Peyer's patch (tissue), 4 donors: ENCODE measurements around the gene SLC1A3. TPM values are rescaled to one million over a fixed set of nuclear protein-coding genes. Genes with fewer than 3 reads are reported as not detected.

Source experiments
- DNase-seq, 3 donors: peaks; one replicate each; pipeline ENCODE4 v3.0.0-alpha.2; 2017 to 2019
- H3K27ac ChIP-seq, 4 donors: fragments of 200-600 bp; sonication (generic); one replicate each; pipeline ENCODE4 v1.5.1; 2016 to 2019
- H3K27me3 ChIP-seq, 2 donors: fragments of 200-600 bp; sonication (generic); one replicate each; pipeline ENCODE4 v1.5.1; 2019
- H3K36me3 ChIP-seq, 3 donors: fragments of 200-600 bp; sonication (generic); one replicate each; pipeline ENCODE4 v1.5.1; 2016 to 2019
- H3K4me1 ChIP-seq, 4 donors: fragments of 200-600 bp; sonication (generic); one replicate each; pipeline ENCODE4 v1.5.1; 2016 to 2019
- H3K4me3 ChIP-seq, 4 donors: fragments of 200-600 bp; sonication (generic); 1 replicate in 3 of 4; 2 replicates in 1 of 4; pipeline ENCODE4 v1.5.1; 2016 to 2019; ENCODE audit warnings: mild to moderate bottlenecking in 1 of 4
- H3K9me3 ChIP-seq, 4 donors: fragments of 200-600 bp; sonication (generic); one replicate each; pipeline ENCODE4 v1.5.1; 2016 to 2019; ENCODE audit warnings: mild to moderate bottlenecking in 1 of 4
- CTCF ChIP-seq, 6 experiments: fragments of 450-650 bp in 4 of 6; fragments of 200-600 bp in 2 of 6; sonication (generic) in 1 of 6; IDR thresholded peaks; one replicate each; pipeline ENCODE4 v1.5.1; 2017 to 2019; ENCODE audit warnings: antibody characterized with exemption in 6 of 6, mild to moderate bottlenecking in 3 of 6, moderate library complexity in 1 of 6
- POLR2A ChIP-seq, 2 donors: fragments of 450-650 bp; IDR thresholded peaks; one replicate each; pipeline ENCODE4 v1.5.1; 2017; ENCODE audit warnings: antibody characterized with exemption in 2 of 2, mild to moderate bottlenecking in 2 of 2, moderate library complexity in 2 of 2
- total RNA-seq, 4 donors: library from RNA; depleted of rRNA; stranded (reverse); fragments of >200 nt; gene quantifications; one replicate each; pipeline ENCODE4 v1.1.0, GENCODE V29; 2016

Gene SLC1A3
- total RNA-seq, 4 donors from 2014 or later = 0.95 to 7.4 (median 3.0) TPM

GRCh38 chr5:36685631-36686288, 79.4 kb downstream of the SLC1A3 start:
- no peak overlapping the region for H3K27ac ChIP-seq
- H3K27me3 ChIP-seq = no peaks in the 10 kb centered on the region
- H3K4me3 ChIP-seq = no peak overlapping the region
- no peak for TF ChIP-seq POLR2A (IDR thresholded peaks at IDR 0.05)
- TF ChIP-seq CTCF (IDR thresholded peaks at IDR 0.05) = no peak
- no peaks in the 10 kb centered on the region for H3K36me3 ChIP-seq
- no peak for DNase-seq
- peaks cover 0 to 6% (median 1%) of the 10 kb centered on the region in 4 donors for H3K4me1 ChIP-seq
- H3K9me3 ChIP-seq = no peaks in the 10 kb centered on the region

DNA sequence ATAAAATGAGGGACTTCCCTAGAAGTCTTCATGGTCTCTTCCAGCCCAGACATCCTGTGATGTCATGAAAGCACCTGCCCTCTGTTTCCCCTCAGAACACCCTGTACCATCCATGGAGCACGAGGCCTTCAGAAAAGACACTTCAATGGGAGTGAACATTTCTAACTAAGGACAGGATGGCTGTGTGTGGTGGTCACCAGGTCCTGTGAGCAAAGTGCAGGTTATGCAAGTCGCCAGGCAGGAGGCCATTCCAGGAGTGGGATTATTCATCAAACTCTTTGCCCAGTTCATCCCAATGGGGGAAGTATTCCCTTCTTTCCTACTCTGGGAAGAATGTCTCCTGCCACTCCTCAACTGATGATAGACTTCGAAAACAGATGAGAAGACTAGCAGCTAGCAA, 80.5 kb downstream of the SLC1A3 start:
- Histone ChIP-seq H3K4me1 (peaks cover 0 to 6% (median 1%) of the 10 kb centered on the region in 4 donors), H3K27me3 (no peaks in the 10 kb centered on the region), H3K36me3 (no peaks in the 10 kb centered on the region), H3K9me3 (no peaks in the 10 kb centered on the region), H3K27ac (no peak overlapping the region), H3K4me3 (no peak overlapping the region)
- DNase-seq = no peak
- TF ChIP-seq POLR2A (IDR thresholded peaks at IDR 0.05) = no peak
- no peak for TF ChIP-seq CTCF (IDR thresholded peaks at IDR 0.05)

DNA sequence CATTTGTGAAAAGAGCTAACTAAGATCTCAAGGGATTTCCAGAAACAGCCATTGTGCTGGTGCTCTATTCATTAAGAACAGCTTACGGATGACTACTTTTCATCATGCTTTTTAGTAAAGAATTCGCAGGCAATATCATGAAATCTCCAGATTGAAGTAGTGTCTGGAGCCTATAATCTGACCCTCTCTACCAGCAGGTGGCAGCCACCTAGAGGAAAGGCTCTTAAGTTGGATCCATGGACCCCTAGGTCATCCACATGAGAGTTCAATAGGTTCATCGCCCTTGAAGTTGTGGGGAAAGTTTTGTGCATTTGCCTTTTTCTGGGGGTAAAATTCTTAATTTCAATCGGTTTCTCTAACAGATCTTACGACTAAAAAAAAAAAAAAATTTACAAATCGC, 82.3 kb downstream of the SLC1A3 start:
- TF ChIP-seq POLR2A (IDR thresholded peaks at IDR 0.05) = no peak
- TF ChIP-seq CTCF (IDR thresholded peaks at IDR 0.05) = peak in 1 of 6 experiments; percentile 31
- H3K36me3 ChIP-seq = no peaks in the 10 kb centered on the region
- no peak overlapping the region for H3K4me3 ChIP-seq
- peak in 1 of 3 donors; percentile 21 for DNase-seq
- no peaks in the 10 kb centered on the region for H3K27me3 ChIP-seq
- peaks cover 0 to 12% (median 1%) of the 10 kb centered on the region in 4 donors for H3K4me1 ChIP-seq
- H3K27ac ChIP-seq = no peak overlapping the region
- H3K9me3 ChIP-seq = no peaks in the 10 kb centered on the region

DNA sequence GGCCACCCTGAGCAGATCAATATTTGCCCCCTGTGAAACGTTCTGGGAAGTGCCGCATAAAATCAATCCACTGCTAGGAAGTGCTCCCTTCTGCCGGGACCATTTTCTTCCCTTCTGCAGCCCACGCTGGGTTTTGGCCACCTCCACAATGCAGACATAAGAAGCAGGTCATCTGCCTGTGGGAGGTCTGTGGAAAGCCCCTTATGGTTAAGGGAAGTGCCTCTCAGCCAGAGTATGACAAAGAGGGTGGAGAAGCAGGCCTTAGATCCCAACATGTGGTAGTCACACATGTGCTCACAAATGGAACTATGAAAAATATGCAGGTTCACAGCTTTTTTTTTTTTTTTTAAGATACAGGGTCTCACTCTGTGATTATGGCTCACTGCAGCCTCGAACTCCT, 82.8 kb downstream of the SLC1A3 start:
- peaks cover 0 to 12% (median 1%) of the 10 kb centered on the region in 4 donors for H3K4me1 ChIP-seq
- TF ChIP-seq POLR2A (IDR thresholded peaks at IDR 0.05) (no peak), CTCF (IDR thresholded peaks at IDR 0.05) (no peak)
- no peaks in the 10 kb centered on the region for H3K36me3 ChIP-seq
- no peak for DNase-seq
- H3K4me3 ChIP-seq = no peak overlapping the region
- no peaks in the 10 kb centered on the region for H3K27me3 ChIP-seq
- no peaks in the 10 kb centered on the region for H3K9me3 ChIP-seq
- H3K27ac ChIP-seq = no peak overlapping the region

- Histone ChIP-seq H3K27ac (peak overlapping the region; percentile 3 to 69 (median 42)), H3K36me3 (no peaks in the 10 kb centered on the region), H3K4me3 (peak overlapping the region; percentile 51 to 60 (median 54)), H3K4me1 (peaks cover 0 to 12% (median 1%) of the 10 kb centered on the region in 4 donors), H3K9me3 (no peaks in the 10 kb centered on the region), H3K27me3 (no peaks in the 10 kb centered on the region)
- peak; percentile 73 to 89 (median 77) for DNase-seq
- TF ChIP-seq POLR2A (IDR thresholded peaks at IDR 0.05) = no peak
- peak; percentile 64 to 82 (median 71) for TF ChIP-seq CTCF (IDR thresholded peaks at IDR 0.05)
Observed at GRCh38 chr5:36690041-36690961, 83.9 kb downstream of the SLC1A3 start.
